Inflammatory macrophage treated with lipopolysaccharide for 1 hour (primary cell): Measurements from ENCODE around the gene AGPAT3.

Experiments used
- DNase-seq, 2 donors: peaks; one replicate each; pipeline ENCODE4 v3.0.0-alpha.2; 2020 to 2022

The AGPAT3 gene

GRCh38 chr21:43909741-43910400, 44.8 kb downstream of the AGPAT3 start:
- DNase-seq = no peak

DNA sequence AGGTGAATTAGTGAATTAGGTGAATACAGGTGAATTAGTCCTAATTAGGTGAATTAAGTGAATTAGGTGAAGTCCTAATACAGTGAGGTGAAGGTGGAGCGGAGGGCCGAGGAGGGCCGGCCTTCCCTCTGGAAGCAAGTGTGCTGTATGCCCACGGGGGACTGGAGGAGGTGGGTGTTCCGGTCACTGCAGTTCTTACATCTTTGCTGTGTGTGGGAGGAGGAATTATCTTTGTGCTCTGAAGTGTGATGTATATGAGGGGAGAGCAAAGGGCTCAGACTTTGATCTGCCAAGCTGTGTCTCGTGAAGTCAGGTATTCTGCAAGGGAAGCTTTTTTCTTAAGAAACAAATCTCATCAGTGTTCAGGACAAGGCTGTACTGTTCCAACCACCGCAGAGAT, 45.4 kb downstream of the AGPAT3 start:
- no peak for DNase-seq

- no peak for DNase-seq
These were observed 46.3 kb downstream of the AGPAT3 start for GRCh38 chr21:43911015-43911934.

- no peak for DNase-seq
These were observed 47.0 kb downstream of the AGPAT3 start for GRCh38 chr21:43911935-43912487.

DNA sequence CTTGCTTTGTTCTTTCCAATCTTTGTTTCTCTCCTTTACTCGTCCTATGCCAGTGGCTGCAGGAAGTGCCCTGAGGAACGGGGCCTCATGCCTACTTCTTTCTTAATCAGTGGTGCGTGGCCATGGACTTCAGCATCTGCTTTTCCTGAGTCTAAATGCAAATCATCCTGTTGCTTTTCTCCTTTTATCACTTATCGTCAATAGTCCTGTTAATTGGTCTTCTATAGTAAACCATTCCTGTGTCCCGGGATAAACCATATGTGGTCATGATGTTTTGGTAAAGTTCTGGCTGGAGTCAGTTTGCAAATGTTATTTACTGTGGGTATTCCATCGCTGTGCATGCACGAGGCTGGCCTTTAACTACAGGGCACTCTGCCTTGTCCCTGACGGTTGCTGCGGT, 47.5 kb downstream of the AGPAT3 start:
- no peak for DNase-seq

- no peak for DNase-seq
These were observed 47.9 kb downstream of the AGPAT3 start for GRCh38 chr21:43912910-43913309.

GRCh38 chr21:43913928-43914327, 48.9 kb downstream of the AGPAT3 start:
- DNase-seq = no peak

DNA sequence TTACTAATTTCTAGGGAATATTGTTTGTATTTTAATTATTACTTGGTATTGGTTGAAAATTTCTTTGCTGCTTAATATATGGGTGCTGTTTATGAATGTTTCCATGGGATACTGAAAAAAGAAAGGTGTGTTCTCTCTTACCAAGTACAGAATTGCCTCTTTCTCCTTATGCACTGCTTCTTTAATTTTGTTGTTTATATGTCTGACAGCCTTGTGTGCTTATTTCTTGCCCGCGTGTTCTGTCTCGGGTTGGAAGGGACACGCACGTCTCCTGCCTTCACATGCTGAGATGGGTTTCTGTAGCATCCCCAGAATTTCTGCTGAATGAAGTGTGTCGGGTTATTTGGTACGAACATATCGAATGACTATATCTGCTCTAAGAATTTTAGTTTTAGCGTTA, 51.1 kb downstream of the AGPAT3 start:
- no peak for DNase-seq

GRCh38 chr21:43916691-43917514, 51.9 kb downstream of the AGPAT3 start:
- peak; percentile 30 to 47 for DNase-seq

DNA sequence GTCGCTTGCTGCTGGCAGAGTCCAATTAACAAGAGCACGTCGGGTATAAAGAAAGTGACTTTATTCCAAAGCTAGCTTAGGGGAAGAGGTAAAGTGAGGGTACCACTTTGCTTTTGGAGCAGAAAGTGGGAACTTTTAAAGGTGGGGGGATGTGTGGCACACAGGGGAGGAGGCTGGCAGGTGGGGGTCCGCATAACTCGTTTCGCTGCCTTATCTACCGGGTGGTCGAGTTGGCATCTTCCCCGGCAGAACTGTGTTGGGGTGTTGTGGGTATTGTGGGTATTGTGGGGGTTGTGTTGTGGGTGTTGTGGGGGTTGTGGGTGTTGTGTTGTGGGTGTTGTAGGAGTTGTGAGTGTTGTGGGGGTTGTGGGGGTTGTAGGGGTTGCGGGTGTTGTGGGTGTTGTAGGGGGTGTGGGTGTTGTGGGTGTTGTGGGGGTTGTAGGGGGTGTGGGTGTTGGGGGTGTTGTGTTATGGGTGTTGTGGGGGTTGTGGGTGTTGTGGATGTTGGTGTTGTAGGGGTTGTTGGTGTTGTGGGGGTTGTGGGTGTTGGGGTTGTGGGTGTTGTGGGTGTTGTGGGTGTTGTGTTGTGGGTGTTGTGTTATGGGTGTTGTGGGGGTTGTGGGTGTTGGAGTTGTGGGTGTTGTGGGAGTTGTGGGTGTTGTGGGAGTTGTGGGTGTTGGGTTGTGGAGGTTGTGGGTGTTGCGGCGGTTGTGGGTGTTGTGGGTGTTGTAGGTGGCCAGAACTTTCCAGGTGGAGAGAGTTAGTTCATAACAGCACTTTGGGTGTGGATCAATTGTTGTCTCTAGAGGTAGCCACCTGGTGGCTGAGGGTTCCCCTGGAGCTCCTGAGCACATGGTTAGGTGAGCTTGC, 52.7 kb downstream of the AGPAT3 start:
- no peak for DNase-seq

- no peak for DNase-seq
These were observed 53.4 kb downstream of the AGPAT3 start for GRCh38 chr21:43918385-43918947.

GRCh38 chr21:43919283-43919682, 54.3 kb downstream of the AGPAT3 start:
- no peak for DNase-seq

GRCh38 chr21:43919871-43920801, 55.1 kb downstream of the AGPAT3 start:
- DNase-seq = no peak

DNA sequence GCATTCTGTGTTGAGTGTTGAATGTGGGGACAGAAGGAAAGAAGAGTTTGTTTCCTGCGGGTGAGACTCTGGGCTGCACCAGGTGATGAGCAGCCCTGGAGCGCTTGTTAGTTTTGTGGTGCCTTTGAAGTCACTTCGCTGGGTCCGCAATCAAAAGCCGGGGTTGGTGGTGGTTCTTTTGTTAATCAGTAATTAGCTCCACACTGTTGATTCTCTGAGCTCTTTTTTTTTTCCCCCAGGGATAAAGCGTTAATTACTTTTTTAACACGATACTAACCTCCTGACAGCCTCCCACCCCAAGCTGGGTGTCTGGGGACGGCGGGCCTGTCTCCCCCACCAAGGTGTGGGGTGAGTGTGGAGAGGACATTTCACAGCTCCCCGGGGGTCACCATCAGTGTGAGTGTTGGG, 56.6 kb downstream of the AGPAT3 start:
- DNase-seq = no peak

DNA sequence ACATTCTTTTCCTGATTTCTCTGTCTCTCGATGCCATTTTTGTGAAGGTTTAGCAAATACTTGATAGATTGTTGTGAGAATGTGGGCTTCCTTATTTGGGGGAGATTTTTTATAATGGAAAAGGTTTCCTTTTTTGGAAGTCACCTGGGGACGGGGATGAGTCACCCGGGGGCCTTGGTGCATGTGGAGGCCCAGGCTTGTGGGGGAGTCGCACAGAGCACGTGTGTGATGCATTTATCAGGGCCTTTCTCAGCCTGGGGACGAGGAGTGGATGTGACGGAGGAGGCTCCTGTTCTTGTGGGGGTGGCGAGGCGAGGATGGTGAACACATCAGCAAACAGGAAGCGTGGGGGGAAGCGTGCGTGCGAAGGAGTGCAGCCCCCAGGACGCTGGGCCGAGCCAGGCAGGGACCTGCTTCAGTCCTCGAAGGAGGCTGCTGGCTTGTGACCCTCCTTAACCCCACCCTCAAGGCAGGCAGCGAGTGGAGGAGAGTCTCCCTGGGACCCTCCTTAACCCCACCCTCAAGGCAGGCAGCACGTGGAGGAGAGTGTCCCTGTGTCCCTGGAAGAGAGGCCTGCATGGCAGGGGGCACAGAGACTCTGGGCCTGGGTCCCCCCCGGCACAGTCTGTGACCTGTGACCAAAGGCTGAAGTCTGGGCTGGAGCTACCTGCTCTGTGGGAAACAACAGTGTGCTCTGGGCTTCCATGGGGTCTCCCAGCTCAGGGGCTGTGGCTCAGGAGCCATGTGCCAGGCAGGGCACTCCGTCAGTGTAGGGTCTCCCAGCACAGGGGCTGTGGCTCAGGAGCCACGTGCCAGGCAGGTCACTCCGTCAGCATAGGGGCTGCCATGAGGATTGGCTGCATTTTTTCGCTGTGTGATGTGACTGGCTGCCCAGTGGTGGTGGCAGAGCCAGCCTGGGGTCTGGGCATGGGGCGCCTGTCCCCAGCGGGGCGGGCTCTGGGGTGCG, 57.2 kb downstream of the AGPAT3 start:
- DNase-seq = no peak

DNA sequence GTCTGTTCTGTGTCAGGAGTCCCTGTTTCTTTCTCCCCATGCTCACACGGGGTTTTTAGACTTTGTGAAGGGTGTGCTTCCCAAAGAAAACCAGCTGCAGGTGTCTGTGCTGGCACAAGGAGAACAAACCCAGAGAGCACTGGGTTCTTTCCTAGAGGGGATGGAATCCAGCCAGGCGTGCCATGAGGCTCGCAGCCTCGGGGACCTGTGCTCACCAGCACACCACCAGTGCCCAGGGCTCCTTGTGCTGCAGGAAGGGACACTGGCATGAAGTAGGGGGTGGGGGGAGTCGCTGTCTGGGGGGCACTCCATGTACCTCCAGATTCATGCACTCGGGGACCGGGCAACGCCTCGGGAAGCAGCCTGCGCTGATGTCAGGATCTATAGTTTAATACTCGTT, 57.9 kb downstream of the AGPAT3 start:
- DNase-seq = no peak

- no peak for DNase-seq
These were observed 58.4 kb downstream of the AGPAT3 start for GRCh38 chr21:43923391-43923790.

GRCh38 chr21:43924421-43925095, 59.5 kb downstream of the AGPAT3 start:
- DNase-seq = no peak

DNA sequence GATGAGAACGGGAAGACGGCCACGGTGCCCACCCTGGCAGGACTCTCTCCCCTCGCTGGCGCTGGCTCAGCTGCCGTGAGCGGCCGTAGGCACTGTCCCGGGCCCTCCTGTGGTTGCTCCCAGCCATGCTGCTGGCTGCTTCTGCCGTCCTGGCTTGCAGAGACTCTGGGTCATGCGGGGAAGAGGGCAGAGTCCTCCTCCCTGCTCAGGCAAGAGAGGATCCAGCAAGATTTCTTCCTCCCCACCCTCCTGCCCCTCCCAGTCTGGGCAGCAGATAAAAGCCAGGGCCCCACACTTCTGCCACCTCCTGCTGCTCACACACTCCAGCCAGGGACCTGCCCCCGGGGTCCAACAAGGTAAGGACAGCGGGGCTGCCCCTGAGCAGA, 60.1 kb downstream of the AGPAT3 start:
- DNase-seq = no peak
